ENCODE measurements around the gene HSPA9.
"Not testable (repeated sequence)": the region's sequence is repeated elsewhere in the genome, so short reads cannot be mapped to it uniquely, and the experiment has no call there.

Gene HSPA9

GRCh38 chr5:138528744-138529469 lies 46.3 kb downstream of the HSPA9 start:
- DNase-seq: no peak

GRCh38 chr5:138528208-138528607 lies 47.0 kb downstream of the HSPA9 start:
- no peak for DNase-seq

- no peak for DNase-seq
Measured at GRCh38 chr5:138527170-138527569, 48.0 kb downstream of the HSPA9 start.

- DNase-seq: no peak
Measured at GRCh38 chr5:138523406-138523805, 51.8 kb downstream of the HSPA9 start.

GRCh38 chr5:138520971-138521370 lies 54.2 kb downstream of the HSPA9 start:
- DNase-seq: no peak

GRCh38 chr5:138517437-138517836 lies 57.8 kb downstream of the HSPA9 start:
- no peak for DNase-seq

GRCh38 chr5:138515556-138516245 lies 59.5 kb downstream of the HSPA9 start:
- no peak for DNase-seq

- DNase-seq: no peak
Measured at GRCh38 chr5:138514021-138514420, 61.2 kb downstream of the HSPA9 start.

- no peak for DNase-seq
Measured at GRCh38 chr5:138508958-138509357, 66.2 kb downstream of the HSPA9 start.

- DNase-seq: not testable (repeated sequence)
Measured at GRCh38 chr5:138507485-138507884, 67.7 kb downstream of the HSPA9 start.

- DNase-seq: no peak
Measured at GRCh38 chr5:138506370-138507306, 68.6 kb downstream of the HSPA9 start.

- peak in 1 of 2 donors; percentile 7 for DNase-seq
Measured at GRCh38 chr5:138504799-138505198, 70.4 kb downstream of the HSPA9 start.

All from hippocampal formation (tissue), 2 donors.